HTR-8/SVneo (cell line): ENCODE measurements around the gene GBF1.

Experiments
- DNase-seq: peaks from one replicate; pipeline ENCODE4 v3.0.0; 2011; ENCODE audit warnings: low spot score, mixed read lengths; ENCODE audit not compliant: insufficient read length
- FAIRE-seq: peaks from 2 replicates; lab custom pipeline; 2011; peaks lifted over from hg19 to GRCh38; lab: Jason Lieb, UNC

GBF1 gene

GRCh38 chr10:102264371-102264770, 19.0 kb downstream of the GBF1 start:
- DNase-seq (no peak), FAIRE-seq (no peak)

GRCh38 chr10:102266670-102267069, 21.3 kb downstream of the GBF1 start:
- no peak for DNase-seq
- no peak for FAIRE-seq

- no peak for FAIRE-seq
Measured at GRCh38 chr10:102267748-102268147, 22.4 kb downstream of the GBF1 start.

GRCh38 chr10:102268375-102268888, 23.1 kb downstream of the GBF1 start:
- DNase-seq = no peak
- no peak for FAIRE-seq

More at GRCh38 chr10:102267748-102268147, 22.4 kb downstream of the GBF1 start:
- no peak for DNase-seq

- no peak for DNase-seq
- FAIRE-seq = no peak
Measured at GRCh38 chr10:102269017-102269416, 23.7 kb downstream of the GBF1 start.

- DNase-seq = no peak
- FAIRE-seq = no peak
Measured at GRCh38 chr10:102274062-102274461, 28.7 kb downstream of the GBF1 start.

GRCh38 chr10:102275343-102275742, 30.0 kb downstream of the GBF1 start:
- FAIRE-seq (no peak), DNase-seq (no peak)

- DNase-seq (no peak), FAIRE-seq (no peak)
Measured at GRCh38 chr10:102279104-102279503, 33.8 kb downstream of the GBF1 start.

- peak; percentile 76 for FAIRE-seq
- DNase-seq = peak; percentile 28
Measured at GRCh38 chr10:102280397-102281101, 35.2 kb downstream of the GBF1 start.

- FAIRE-seq (no peak), DNase-seq (no peak)
Measured at GRCh38 chr10:102281102-102281487, 35.8 kb downstream of the GBF1 start.

- FAIRE-seq = no peak
- no peak for DNase-seq
Measured at GRCh38 chr10:102283488-102283887, 38.2 kb downstream of the GBF1 start.

GRCh38 chr10:102283890-102284289, 38.6 kb downstream of the GBF1 start:
- FAIRE-seq = no peak
- no peak for DNase-seq

GRCh38 chr10:102284531-102284930, 39.2 kb downstream of the GBF1 start:
- FAIRE-seq = no peak
- DNase-seq = no peak

GRCh38 chr10:102285133-102285532, 39.8 kb downstream of the GBF1 start:
- no peak for DNase-seq
- no peak for FAIRE-seq

GRCh38 chr10:102286216-102286615, 40.9 kb downstream of the GBF1 start:
- DNase-seq (no peak), FAIRE-seq (no peak)

- FAIRE-seq = no peak
- no peak for DNase-seq
Measured at GRCh38 chr10:102287538-102287937, 42.2 kb downstream of the GBF1 start.

- FAIRE-seq = no peak
- DNase-seq = no peak
Measured at GRCh38 chr10:102287991-102288390, 42.7 kb downstream of the GBF1 start.

GRCh38 chr10:102289356-102289755, 44.0 kb downstream of the GBF1 start:
- FAIRE-seq = no peak

GRCh38 chr10:102289840-102290239, 44.5 kb downstream of the GBF1 start:
- DNase-seq (no peak), FAIRE-seq (no peak)

More at GRCh38 chr10:102289356-102289755, 44.0 kb downstream of the GBF1 start:
- no peak for DNase-seq

GRCh38 chr10:102291221-102291905, 46.0 kb downstream of the GBF1 start:
- no peak for FAIRE-seq
- DNase-seq = no peak

- FAIRE-seq = no peak
- no peak for DNase-seq
Measured at GRCh38 chr10:102297101-102297500, 51.8 kb downstream of the GBF1 start.
